HG02798 (cell line): ENCODE measurements around the gene IL4R.
"Not testable (repeated sequence)": the region's sequence is repeated elsewhere in the genome, so short reads cannot be mapped to it uniquely, and the experiment has no call there.

ENCODE experiments used
- ATAC-seq: cut with Tn5 transposase; IDR thresholded peaks from one replicate; pipeline ENCODE4 v1.9.1; 2021; ENCODE audit warnings: mild to moderate bottlenecking; ENCODE audit not compliant: unreplicated experiment, poor library complexity

Gene IL4R

GRCh38 chr16:27313422-27314160, at the start of gene IL4R:
TSS of gene IL4R (plus strand) at chr16:27313974. CDS start at chr16:27340204, 26,230 bp downstream.
- ATAC-seq = peak; percentile 70

GRCh38 chr16:27264151-27264550, 49.6 kb upstream of the IL4R start:
- no peak for ATAC-seq

- no peak for ATAC-seq
Observed at GRCh38 chr16:27265982-27266381, 47.8 kb upstream of the IL4R start.

GRCh38 chr16:27267037-27267677, 46.6 kb upstream of the IL4R start:
- ATAC-seq = no peak

- ATAC-seq = peak; percentile 98
Observed at GRCh38 chr16:27268376-27269299, 45.1 kb upstream of the IL4R start, which contains the start of gene NSMCE1. TSS of gene NSMCE1 (minus strand) at chr16:27268772. CDS start at chr16:27257570, 11,202 bp downstream.

GRCh38 chr16:27269300-27270150, 44.2 kb upstream of the IL4R start:
- ATAC-seq = no peak

GRCh38 chr16:27270349-27270748, 43.4 kb upstream of the IL4R start:
- ATAC-seq = no peak

GRCh38 chr16:27272076-27272475, 41.7 kb upstream of the IL4R start:
- no peak for ATAC-seq

- not testable (repeated sequence) for ATAC-seq
Observed at GRCh38 chr16:27272697-27273096, 41.1 kb upstream of the IL4R start.

GRCh38 chr16:27273330-27273669, 40.5 kb upstream of the IL4R start:
- ATAC-seq = no peak

- ATAC-seq = no peak
Observed at GRCh38 chr16:27273670-27274423, 39.9 kb upstream of the IL4R start.

GRCh38 chr16:27274424-27274874, 39.3 kb upstream of the IL4R start:
- not testable (repeated sequence) for ATAC-seq

GRCh38 chr16:27275394-27275793, 38.4 kb upstream of the IL4R start:
- no peak for ATAC-seq

- no peak for ATAC-seq
Observed at GRCh38 chr16:27281243-27281642, 32.5 kb upstream of the IL4R start.

GRCh38 chr16:27284865-27285675, 28.7 kb upstream of the IL4R start:
- ATAC-seq = no peak

- ATAC-seq = no peak
Observed at GRCh38 chr16:27285676-27286196, 28.0 kb upstream of the IL4R start.

GRCh38 chr16:27286451-27286850, 27.3 kb upstream of the IL4R start:
- ATAC-seq = no peak
